Cardiac fibroblast (primary cell): ENCODE results near the gene KHDRBS2.

Source experiments
- DNase-seq, 2 donors: peaks; one replicate each; pipeline versions ENCODE4 v3.0.0 to v3.0.0-alpha.2; 2010; ENCODE audit warnings: low read depth in 2 of 2
- H3K4me3 ChIP-seq, 2 donors: replicated peaks in 1 of 2; 1 replicate in 1 of 2; 2 replicates in 1 of 2; pipeline ENCODE4 v1.5.1; 2011; ENCODE audit warnings: low read depth in 2 of 2, low read length in 2 of 2, mild to moderate bottlenecking in 2 of 2, moderate library complexity in 1 of 2
- TF ChIP-seq, protein P1 (sequence below): IDR thresholded peaks from one replicate; pipeline ENCODE4 v1.5.1; 2011; ENCODE audit warnings: low read depth, mild to moderate bottlenecking, low read length, inconsistent platforms

Gene KHDRBS2

DNA sequence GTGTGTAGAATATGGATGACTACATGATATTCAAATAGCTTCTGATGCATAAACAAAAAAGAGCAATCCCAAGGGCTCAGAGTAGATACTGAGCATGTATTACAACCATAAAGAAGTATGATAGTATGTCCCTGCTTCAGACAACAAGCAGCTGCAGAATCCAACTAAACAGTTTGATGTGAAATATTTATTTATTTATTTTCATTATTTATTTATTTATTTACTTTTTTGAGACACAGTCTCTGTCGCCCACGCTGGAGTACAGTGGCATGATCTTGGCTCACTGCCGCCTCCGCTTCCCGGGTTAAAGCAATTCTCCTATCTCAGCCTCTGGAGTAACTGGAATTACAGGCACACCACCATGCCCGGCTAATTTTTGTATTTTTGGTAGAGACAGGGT is 384.3 kb downstream of the KHDRBS2 start:
- DNase-seq: no peak
- TF ChIP-seq, protein P1, sequence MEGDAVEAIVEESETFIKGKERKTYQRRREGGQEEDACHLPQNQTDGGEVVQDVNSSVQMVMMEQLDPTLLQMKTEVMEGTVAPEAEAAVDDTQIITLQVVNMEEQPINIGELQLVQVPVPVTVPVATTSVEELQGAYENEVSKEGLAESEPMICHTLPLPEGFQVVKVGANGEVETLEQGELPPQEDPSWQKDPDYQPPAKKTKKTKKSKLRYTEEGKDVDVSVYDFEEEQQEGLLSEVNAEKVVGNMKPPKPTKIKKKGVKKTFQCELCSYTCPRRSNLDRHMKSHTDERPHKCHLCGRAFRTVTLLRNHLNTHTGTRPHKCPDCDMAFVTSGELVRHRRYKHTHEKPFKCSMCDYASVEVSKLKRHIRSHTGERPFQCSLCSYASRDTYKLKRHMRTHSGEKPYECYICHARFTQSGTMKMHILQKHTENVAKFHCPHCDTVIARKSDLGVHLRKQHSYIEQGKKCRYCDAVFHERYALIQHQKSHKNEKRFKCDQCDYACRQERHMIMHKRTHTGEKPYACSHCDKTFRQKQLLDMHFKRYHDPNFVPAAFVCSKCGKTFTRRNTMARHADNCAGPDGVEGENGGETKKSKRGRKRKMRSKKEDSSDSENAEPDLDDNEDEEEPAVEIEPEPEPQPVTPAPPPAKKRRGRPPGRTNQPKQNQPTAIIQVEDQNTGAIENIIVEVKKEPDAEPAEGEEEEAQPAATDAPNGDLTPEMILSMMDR: no peak
- H3K4me3 ChIP-seq: no peak overlapping the region

DNA sequence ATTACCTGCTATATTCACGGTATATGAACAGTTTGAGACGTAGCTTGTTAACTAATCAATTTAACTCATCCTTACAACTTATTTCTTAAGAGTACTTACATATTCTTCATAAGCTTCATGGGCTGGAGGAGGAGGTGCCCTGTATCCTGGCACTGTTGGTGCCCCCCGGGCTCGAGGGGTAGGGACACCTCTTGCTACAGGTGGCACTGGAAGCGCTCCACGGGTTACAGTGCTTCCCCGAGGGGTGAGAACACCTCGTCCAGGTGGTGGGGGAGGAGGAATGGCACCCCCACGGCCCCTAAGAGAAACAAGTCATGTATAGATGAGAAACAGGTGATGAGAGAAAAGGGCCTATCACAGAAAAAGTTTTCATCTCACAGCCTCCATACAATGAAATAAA is 391.5 kb downstream of the KHDRBS2 start:
- DNase-seq: no peak
- TF ChIP-seq, protein P1: no peak
- no peak overlapping the region for H3K4me3 ChIP-seq

GRCh38 chr6:61887423-61887822 is 398.6 kb downstream of the KHDRBS2 start:
- TF ChIP-seq, protein P1: no peak
- no peak overlapping the region for H3K4me3 ChIP-seq
- no peak for DNase-seq

DNA sequence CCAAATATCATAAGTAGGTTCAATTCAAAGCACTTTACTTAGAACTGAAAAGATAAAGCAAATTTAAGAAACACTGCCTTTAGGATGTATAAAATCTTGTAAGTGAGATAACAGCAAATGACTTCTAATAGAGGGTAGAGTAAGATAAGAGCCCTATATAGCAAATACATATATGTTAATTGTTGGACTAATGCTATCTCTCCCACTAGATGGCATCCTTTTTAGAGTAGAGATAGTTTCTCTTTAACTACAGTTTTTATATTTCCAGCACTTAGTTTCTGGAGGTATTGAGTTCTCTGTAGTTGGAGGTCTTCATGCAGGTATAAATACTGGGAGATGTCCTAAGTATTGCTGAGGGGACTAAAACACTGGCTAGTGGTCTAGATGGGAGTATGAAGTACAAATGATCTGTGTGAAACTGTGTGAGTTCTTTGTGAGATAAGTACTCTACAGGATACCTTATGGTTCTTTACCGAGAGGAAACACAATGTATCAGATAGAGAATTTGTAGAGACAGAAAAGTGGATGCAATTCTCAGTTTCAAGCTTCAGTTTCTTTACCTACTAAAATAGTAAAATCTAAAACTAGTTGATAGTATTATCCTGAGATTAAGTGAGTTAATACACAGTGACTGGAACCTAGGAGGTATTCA is 399.3 kb downstream of the KHDRBS2 start:
- TF ChIP-seq, protein P1: no peak
- DNase-seq: no peak
- H3K4me3 ChIP-seq: no peak overlapping the region

- no peak overlapping the region for H3K4me3 ChIP-seq
- TF ChIP-seq, protein P1: no peak
- no peak for DNase-seq
Measured at GRCh38 chr6:61869632-61870400, 416.2 kb downstream of the KHDRBS2 start.

DNA sequence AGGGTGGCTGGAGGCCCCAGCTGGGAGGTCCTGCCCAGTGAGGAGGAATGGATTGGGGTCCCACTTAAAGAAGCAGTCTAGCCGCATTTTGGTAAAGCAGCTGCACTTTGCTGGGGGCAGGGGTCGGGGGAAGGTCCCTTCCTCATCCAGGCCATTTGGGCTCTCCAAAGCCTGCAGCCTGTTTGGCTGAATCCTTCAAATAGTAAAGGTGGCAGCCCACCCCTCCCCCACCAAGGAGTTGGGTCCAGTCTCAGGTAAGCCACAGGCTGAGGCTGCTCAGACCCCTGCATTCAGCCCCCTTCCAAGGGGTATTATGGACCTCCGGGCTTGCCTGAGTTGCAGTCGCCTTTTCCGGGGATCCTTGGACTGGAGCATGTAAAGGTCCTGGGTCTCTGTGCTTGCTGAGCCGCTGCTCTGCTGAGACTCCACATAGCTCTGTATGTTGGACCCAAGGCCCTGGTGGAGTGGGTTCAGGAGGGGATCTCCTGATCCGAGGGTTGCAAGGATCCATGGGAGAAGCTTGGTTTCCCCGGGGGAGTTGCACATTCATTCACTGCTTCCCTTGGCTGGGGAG is 417.4 kb downstream of the KHDRBS2 start:
- no peak overlapping the region for H3K4me3 ChIP-seq

More for the DNA sequence above, 417.4 kb downstream of the KHDRBS2 start:
- TF ChIP-seq, protein P1: no peak
- DNase-seq: no peak
